Measurements from ENCODE around the gene MT1F. TPM values are rescaled to one million over a fixed set of nuclear protein-coding genes. Genes with fewer than 3 reads are reported as not detected.
"Not testable (repeated sequence)": the region's sequence is repeated elsewhere in the genome, so short reads cannot be mapped to it uniquely, and the experiment has no call there.

MT1F gene
- total and polyA plus RNA-seq, 11 donors = 1.3 to 8.1 (median 1.9) TPM; not detected in 2

GRCh38 chr16:56617212-56618085 is 40.3 kb upstream of the MT1F start:
- Histone ChIP-seq H3K9me3 (no peaks in the 10 kb centered on the region), H3K4me3 (peak overlapping the region; percentile 5 to 63 (median 53)), H3K27ac (peak overlapping the region; percentile 20 to 86 (median 70)), H3K36me3 (no peaks in the 10 kb centered on the region), H3K27me3 (peaks cover 0 to 11% (median 0%) of the 10 kb centered on the region in 9 donors), H3K4me1 (peaks cover 0 to 35% (median 14%) of the 10 kb centered on the region in 12 donors)
- intact Hi-C loops (cut with DNase I) = no loop called here
- DNase-seq = peak; percentile 82 to 93 (median 90)
- TF ChIP-seq, protein P1, sequence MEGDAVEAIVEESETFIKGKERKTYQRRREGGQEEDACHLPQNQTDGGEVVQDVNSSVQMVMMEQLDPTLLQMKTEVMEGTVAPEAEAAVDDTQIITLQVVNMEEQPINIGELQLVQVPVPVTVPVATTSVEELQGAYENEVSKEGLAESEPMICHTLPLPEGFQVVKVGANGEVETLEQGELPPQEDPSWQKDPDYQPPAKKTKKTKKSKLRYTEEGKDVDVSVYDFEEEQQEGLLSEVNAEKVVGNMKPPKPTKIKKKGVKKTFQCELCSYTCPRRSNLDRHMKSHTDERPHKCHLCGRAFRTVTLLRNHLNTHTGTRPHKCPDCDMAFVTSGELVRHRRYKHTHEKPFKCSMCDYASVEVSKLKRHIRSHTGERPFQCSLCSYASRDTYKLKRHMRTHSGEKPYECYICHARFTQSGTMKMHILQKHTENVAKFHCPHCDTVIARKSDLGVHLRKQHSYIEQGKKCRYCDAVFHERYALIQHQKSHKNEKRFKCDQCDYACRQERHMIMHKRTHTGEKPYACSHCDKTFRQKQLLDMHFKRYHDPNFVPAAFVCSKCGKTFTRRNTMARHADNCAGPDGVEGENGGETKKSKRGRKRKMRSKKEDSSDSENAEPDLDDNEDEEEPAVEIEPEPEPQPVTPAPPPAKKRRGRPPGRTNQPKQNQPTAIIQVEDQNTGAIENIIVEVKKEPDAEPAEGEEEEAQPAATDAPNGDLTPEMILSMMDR (IDR thresholded peaks at IDR 0.05) = no peak
- peak in 1 of 2 donors; percentile 57 for TF ChIP-seq POLR2A (IDR thresholded peaks at IDR 0.05)
- peak; percentile 93 to 97 (median 96) for ATAC-seq
- 3 to 5% (median 4%) methylated on average over 29 to 41 of the region's 41 CpGs for WGBS, 4 donors

- TF ChIP-seq, protein P1 (IDR thresholded peaks at IDR 0.05) = no peak
- no peak for TF ChIP-seq POLR2A (IDR thresholded peaks at IDR 0.05)
- no peak for ATAC-seq
- intact Hi-C loops (cut with DNase I) = no loop called here
- 76 to 85% (median 80%) methylated on average over 6 of the region's 6 CpGs for WGBS, 4 donors
- Histone ChIP-seq H3K4me1 (peaks cover 0 to 35% (median 14%) of the 10 kb centered on the region in 12 donors), H3K4me3 (peak overlapping the region in 9 of 12 donors; percentile 38 to 63 (median 56)), H3K9me3 (no peaks in the 10 kb centered on the region), H3K27ac (peak overlapping the region in 6 of 12 donors; percentile 67 to 86 (median 75)), H3K36me3 (no peaks in the 10 kb centered on the region), H3K27me3 (peaks cover 0 to 11% (median 0%) of the 10 kb centered on the region in 9 donors)
- DNase-seq = peak in 1 of 5 donors; percentile 12
These were observed 39.6 kb upstream of the MT1F start for GRCh38 chr16:56618138-56618537.

- Histone ChIP-seq H3K36me3 (no peaks in the 10 kb centered on the region), H3K4me1 (peaks cover 0 to 40% (median 17%) of the 10 kb centered on the region in 12 donors), H3K9me3 (no peaks in the 10 kb centered on the region), H3K4me3 (no peak overlapping the region), H3K27me3 (peaks cover 0 to 11% (median 0%) of the 10 kb centered on the region in 9 donors), H3K27ac (no peak overlapping the region)
- intact Hi-C loops (cut with DNase I) = no loop called here
- WGBS, 4 donors = 77 to 92% (median 89%) methylated on average over 7 to 8 of the region's 8 CpGs
- no peak for TF ChIP-seq POLR2A (IDR thresholded peaks at IDR 0.05)
- TF ChIP-seq, protein P1 (IDR thresholded peaks at IDR 0.05) = no peak
- no peak for ATAC-seq
- DNase-seq = no peak
These were observed 37.3 kb upstream of the MT1F start for GRCh38 chr16:56620339-56620897.

GRCh38 chr16:56621665-56622445 is 35.9 kb upstream of the MT1F start:
- Histone ChIP-seq H3K27me3 (peaks cover 0 to 11% (median 0%) of the 10 kb centered on the region in 9 donors), H3K4me1 (peaks cover 0 to 45% (median 20%) of the 10 kb centered on the region in 12 donors), H3K27ac (peak overlapping the region in 6 of 12 donors; percentile 3 to 38 (median 33))
- ATAC-seq; DNase-seq; intact Hi-C loops (cut with DNase I); H3K36me3 ChIP-seq; H3K4me3 ChIP-seq; H3K9me3 ChIP-seq: not testable (repeated sequence)
- 68 to 83% (median 79%) methylated on average over 4 of the region's 4 CpGs for WGBS, 4 donors

GRCh38 chr16:56623184-56623583 is 34.6 kb upstream of the MT1F start:
- WGBS, 4 donors = 87 to 94% (median 91%) methylated on average over 5 of the region's 5 CpGs
- intact Hi-C loops (cut with DNase I); ATAC-seq; H3K36me3 ChIP-seq; H3K27ac ChIP-seq; DNase-seq; H3K4me3 ChIP-seq; H3K9me3 ChIP-seq; H3K27me3 ChIP-seq: not testable (repeated sequence)
- peaks cover 0 to 40% (median 15%) of the 10 kb centered on the region in 12 donors for H3K4me1 ChIP-seq
